GM19455 (cell line): ENCODE data around the gene PDE8B.

ENCODE experiments used
- ATAC-seq: cut with Tn5 transposase; IDR thresholded peaks from one replicate; pipeline ENCODE4 v1.9.1; 2021; ENCODE audit not compliant: unreplicated experiment

PDE8B gene

DNA sequence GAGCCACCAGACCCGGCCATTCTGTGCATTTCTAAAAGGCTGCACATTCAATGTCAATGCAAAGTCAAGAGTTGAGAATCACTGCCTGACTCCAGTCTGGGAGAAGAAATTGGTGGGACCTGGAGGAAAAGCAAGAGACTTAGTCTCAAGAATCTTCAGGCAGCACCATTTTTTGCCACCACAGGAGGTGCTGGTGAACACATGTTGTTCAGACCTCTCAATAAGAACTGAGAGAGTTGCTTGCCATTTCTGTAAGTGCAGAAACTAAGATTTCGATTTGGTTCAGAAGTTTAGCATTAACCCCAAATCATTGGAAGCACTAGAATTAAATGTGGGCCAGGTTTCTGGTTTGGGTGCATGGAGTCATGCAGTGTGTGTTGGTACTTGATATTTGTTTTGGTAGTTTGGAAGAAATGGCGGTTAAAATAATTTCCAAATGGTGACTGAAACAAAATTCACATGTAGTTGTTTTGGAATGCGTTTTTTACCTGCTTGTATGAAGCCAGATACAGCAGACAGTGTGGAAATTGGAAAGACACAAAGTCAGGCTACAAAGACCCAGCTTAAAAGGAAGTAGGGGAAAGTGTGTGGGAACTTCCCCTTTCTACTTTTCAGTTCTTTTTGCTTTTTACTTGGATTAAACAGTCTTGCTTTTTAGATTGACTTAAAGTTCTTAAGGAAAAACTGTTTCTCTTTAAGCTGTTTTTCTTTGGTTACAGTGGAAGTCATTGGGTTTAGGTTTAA lies 20.4 kb downstream of the PDE8B start:
- ATAC-seq = no peak

DNA sequence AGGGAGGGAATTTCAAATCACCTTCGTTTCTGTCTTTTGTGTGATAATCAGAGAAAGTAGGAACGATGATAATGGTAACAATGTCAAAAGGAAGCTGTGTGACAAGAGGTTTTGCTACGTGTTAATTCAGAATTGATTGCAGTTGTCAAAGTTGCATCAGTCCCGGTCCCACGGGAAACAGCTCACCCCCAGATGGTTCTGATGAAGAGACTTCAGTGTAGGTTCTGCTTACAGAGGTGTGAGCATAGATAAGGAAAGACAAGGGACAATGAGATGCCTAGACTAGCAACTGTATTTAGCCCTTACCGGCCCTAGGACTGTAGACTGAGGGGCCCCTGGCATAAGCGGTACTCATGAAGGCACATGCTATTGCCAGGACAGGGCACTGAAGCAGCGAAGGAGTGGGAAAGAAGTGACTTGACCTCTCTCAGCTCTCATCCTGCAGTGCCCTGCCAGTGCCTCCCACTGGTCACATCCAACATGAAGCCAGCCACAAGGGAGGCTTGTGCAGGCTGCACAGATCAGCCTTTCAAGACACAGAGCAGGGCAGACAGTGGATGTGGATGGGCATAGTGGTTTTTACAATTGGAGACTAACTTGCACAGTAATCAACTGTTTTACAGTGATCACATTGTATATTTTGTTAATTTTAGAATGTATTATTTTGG lies 21.1 kb downstream of the PDE8B start:
- no peak for ATAC-seq

- no peak for ATAC-seq
These were observed 22.3 kb downstream of the PDE8B start for GRCh38 chr5:77232574-77233358.

GRCh38 chr5:77235846-77236721 lies 25.6 kb downstream of the PDE8B start:
- ATAC-seq = no peak

DNA sequence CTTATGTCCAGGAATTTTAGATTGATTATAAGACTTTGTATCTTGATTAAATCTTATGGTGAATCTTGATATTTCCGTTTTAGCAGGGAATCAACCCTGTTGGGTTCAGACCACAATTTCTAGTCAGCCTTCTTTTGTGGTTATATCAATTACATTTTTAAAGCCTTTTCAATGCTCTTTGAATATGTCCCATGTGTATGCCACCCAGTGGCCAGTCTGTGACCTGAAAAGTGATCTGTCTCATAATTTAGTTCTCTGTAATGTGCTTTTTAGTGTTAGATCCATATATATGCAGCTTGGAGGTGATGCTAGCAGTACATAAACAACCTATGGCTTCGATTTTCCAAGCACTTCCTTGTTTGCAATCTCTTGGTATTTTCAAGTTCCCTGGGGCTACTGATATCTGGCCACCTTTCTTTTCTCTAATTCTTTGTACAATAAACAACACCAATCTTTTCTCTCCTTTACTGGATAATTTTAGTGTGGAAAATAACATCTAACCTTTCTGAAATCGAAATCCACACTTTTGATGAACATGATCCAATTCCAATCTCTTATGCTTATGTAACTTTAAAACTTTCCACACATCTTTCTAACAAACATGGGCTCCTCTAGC lies 28.8 kb downstream of the PDE8B start:
- no peak for ATAC-seq

GRCh38 chr5:77241444-77241843 lies 31.0 kb downstream of the PDE8B start:
- ATAC-seq = no peak

DNA sequence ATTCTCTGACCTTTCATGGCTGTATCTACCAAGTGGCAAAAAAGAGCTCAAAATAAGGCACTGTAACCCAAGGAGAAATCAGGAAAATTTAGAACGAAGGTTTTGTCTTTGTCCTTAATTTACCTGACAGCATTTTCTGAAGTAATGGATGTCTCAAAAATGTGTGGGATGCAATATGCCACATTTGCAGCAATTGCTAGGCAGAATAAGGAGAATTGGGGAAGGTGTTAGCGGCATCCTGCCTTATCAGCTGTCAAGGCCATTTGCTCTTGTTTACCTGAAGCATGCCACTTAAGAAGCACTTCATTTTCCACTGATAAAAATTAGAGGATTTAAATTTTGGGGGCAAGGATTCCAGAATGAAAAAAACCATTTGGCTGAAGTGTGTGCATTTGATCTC lies 39.0 kb downstream of the PDE8B start:
- ATAC-seq = no peak

GRCh38 chr5:77250021-77250420 lies 39.5 kb downstream of the PDE8B start:
- no peak for ATAC-seq

GRCh38 chr5:77251921-77252320 lies 41.4 kb downstream of the PDE8B start:
- ATAC-seq = no peak

- ATAC-seq = no peak
These were observed 45.1 kb downstream of the PDE8B start for GRCh38 chr5:77255617-77256016.

DNA sequence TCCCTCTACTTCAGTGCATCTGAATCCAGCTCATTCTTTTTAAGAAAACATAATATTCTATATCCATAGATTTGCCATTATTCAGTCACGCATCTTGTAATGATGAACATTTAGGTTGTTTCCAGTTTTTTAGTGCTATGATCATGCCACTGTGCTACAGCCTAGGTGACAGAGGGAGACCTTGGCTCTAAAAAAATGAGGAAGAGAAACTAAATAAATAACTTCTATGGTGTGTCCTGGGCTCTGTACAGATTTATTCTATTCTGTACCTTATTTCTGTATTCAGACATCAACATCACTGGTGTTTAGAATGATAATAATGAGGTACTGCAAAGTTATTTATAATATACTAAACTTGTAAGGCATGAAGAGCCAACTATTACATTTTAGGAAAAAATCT lies 45.9 kb downstream of the PDE8B start:
- ATAC-seq = no peak

GRCh38 chr5:77258652-77259051 lies 48.2 kb downstream of the PDE8B start:
- no peak for ATAC-seq

GRCh38 chr5:77259476-77259875 lies 49.0 kb downstream of the PDE8B start:
- ATAC-seq = no peak

DNA sequence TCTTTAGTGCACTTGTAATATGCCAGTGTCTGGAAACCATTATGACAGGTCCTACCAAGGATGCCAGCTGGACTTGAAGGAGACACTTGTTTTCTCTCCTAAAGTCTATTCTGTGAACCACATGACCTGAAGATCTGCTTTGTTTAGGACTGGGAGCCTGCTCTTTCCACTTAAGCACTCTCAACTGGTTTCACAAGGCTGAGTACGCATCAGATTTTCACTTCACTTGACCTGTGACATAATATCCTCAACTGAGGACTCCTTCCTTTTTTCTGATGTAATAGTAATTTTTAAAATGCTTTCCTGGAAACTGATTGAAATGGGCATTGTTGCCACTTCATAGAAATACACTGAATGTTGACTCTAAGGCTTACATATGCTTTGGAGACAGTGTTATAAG lies 52.2 kb downstream of the PDE8B start:
- no peak for ATAC-seq

GRCh38 chr5:77266291-77266690 lies 55.8 kb downstream of the PDE8B start:
- ATAC-seq = no peak

DNA sequence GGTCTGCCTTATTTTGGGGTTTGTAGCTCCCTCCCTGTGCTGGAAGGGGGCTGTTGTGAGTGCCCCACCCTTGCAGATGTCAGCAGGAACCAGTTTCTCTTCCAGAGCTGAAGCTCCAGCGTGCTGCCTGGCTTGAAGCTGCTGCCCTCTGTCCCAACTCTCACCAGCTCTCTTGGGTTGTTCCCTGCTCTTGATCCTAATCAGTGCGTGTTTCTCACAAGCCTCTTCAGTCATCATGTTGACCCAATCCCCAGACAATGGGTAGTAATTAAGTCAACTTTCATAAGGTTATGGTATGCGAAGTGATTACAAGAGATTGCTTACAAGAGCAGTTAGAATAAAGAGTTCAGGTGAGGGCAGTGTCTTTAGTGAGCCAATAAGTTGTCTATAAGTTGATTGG lies 57.0 kb downstream of the PDE8B start:
- no peak for ATAC-seq

- ATAC-seq = no peak
These were observed 61.7 kb downstream of the PDE8B start for GRCh38 chr5:77272206-77272605.

GRCh38 chr5:77277759-77278158 lies 67.3 kb downstream of the PDE8B start:
- ATAC-seq = no peak

- ATAC-seq = no peak
These were observed 69.6 kb downstream of the PDE8B start for GRCh38 chr5:77280036-77280435.

- ATAC-seq = no peak
These were observed 71.5 kb downstream of the PDE8B start for GRCh38 chr5:77281969-77282336.
